GM19438 (cell line): Measurements from ENCODE around the gene WDFY2.

Experiments
- ATAC-seq: cut with Tn5 transposase; IDR thresholded peaks from one replicate; pipeline ENCODE4 v1.9.1; 2021; ENCODE audit warnings: low read depth; ENCODE audit not compliant: unreplicated experiment

Gene WDFY2

DNA sequence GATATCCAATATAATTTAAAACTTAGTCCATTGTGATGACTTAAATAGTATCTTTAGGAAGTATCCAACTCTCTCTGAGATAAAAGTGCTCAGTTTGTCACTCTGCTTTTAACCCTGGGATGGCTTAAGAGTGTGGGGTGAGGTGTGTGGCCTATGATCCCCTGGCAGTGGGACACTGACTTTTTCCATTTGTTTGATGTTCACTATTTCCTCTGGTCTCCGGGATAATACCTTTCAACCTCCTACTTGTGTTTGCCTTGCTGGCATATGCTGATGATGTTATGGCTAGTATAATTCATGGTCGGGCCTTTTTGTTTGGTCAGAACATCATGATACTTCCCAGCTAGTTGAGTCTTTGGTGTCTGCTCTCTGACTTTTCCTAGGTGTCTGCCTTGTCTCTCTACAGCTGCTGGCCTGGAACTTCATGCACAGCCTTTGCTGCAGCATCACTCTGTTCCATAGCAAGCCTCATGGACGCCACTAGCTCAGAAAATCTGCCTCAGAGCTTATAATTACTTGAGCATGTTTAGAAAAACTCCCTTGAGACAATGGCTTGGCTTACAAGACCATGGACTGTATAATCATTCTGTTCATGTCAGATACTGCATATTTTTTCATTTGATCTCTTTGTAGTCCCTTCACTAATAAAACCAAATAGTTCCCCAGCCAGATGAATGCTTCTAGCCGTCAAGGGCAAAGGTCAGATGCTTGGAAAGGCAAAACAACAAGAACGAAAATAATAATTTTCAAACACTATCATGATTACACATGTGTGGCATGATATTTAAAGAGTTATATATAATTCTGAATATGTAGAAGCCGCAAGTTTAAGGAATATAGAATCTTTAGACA lies 75.2 kb downstream of the WDFY2 start:
- ATAC-seq: no peak

DNA sequence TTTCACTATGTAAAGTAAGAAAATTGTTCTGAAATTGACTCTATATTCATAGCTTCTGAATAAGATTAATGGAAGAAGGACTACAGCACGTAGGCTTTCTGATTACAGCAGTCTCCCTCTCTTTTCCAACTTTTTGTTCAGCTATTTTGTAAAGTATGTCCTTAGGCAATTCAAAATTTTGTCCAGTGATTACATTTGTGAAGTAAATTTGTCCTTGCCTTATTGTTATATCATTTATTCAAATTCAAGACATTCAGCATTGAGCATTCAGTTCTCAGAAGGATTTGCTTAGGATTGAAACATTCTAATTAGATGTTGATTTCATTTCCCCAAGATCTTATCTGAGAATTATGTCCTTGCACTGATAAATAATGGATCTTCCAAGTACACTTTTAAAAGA lies 76.6 kb downstream of the WDFY2 start:
- no peak for ATAC-seq

DNA sequence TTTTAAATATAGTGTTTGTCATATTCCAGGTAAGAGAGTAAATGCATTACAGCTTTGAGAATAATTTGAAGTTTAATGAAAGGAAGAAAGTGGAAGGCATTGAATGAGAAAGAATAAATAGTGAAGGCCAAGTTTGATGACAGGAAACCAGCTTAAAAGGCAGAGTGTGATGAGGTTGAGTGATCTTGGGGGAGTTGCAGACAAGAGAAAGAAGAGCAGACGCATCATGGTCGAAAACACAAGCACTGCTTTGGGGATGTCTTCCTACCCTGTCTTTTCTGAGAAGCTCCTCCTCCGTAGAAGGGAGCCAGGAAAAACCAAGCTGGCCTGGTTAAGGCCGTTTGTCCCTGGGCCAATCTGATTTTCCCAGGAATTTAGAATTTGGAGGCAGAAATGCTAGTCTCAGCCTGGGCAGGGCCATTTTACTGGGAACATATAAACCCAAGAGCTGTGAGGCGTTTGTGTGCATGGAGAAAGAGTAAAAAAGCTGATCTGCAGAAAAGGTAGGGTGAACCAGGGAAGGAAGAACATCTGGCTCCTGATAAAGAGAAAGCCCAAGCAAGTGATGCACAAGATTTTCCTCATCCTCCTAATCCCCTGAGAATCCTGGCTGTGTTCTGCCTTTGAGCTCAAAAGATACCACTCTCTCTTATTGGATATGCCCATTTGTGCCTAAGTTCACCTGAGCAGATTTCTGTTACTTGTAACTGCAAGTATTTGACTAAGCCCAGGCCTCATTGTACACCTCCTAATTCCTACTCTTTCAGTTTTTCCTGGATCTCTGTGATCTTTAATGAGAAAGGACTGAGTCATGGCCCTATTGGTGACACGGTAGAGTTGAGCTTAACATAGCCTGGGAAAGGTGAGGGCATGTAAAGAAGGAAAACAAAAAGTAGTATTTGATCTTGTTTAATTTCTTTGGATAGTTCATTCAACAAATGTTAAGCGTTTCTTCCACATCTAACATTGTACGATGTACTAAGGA lies 80.0 kb downstream of the WDFY2 start:
- no peak for ATAC-seq

DNA sequence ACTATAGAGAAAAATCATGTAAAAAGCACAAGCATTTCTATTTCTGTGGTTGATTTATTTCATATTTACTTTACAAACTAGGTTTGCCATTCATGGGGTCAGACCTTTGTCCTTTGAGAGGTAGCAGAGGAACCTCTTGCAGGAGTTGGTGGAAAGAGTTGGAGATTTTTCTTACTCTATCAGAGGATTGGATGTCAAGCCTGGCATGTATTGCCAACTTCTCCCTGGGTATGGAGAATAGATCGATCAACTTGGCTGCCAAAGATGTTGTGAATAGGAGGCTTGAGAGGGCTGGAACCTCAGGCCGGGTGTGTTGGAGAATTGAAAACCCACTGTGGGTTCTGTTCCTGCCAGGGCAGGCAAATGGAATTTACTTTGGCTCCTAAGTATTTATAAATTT lies 81.2 kb downstream of the WDFY2 start:
- ATAC-seq: no peak

DNA sequence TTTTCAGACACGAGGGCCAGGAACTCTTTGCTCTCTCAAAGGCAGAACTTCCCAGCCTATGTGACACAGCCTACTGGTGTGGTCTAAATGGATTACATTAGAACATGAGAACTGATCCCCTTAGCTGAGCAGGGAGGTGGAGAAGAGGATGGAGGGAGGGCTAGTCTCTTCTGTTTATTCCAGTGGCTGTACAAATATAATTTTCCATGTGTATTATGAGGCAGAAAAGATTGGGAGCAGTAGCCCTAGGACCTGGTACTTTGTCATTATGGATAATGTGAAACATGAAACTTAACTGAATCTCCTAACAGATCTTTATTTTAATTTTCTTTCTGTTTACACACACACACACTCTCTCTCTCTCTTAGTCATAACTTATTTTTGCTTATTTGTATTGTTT lies 82.1 kb downstream of the WDFY2 start:
- ATAC-seq: no peak

DNA sequence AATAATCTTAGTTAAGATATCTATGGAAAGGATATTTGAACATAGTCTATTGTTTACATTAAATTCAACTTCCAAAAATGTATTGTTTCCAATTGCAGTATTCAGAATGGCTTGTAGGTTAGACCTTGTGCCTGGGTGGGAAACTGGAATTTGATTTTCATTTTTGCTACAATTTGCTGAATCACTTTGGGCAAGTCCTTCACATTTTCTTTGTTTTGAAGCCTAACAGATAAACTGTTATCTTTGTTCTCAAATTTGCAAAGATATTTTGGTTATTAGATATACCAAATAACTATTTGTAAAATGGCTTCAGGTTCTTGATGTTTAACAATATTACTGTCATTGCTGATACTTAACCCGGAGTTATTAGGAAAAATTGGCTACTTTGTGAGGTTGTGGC lies 82.6 kb downstream of the WDFY2 start:
- no peak for ATAC-seq

DNA sequence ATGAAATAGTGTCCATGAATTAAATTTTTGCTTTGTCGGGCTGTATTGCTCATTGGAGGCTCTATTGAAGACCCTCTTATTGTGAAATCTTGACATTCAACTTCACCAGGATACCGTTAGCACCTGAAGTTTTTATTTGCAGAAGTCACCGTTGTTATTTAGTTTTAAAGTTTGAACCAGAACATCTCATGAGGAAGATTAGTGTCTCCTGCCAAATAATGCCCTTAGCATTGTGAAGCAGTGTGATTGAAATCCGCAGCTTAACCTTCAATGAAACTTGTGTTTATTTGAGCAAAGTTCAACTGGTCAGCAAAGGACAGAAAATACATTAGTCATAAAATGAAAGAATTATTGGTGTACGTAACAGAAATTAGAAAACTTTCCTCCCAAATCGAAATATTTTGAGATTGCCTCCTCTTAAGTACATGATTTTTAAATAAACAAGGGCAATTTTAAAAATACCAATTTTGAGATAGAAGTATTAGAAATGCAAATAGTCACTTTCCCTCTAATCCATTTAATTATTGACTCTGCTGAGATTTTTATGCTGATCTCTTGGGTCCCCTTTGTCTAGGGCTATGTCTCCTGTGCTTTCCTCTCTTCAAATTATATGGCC lies 84.4 kb downstream of the WDFY2 start:
- no peak for ATAC-seq

DNA sequence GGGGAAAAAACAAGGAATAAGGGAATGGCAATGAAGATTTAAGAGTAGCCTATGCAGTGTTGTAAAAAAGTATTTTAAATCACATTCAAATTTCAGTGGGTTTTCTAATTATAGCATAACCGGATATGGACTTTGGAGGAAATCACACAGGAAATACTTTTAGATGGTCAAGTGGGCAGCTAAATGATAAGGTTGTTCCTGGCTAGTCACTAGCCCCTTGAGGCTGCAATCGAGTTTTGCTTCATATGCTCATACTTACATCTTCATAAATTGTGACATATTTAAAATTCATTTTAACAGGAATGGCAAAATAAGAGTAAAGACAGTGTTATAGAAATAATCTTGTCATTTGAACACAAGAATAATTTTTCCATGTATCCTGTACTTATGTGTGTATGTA lies 88.9 kb downstream of the WDFY2 start:
- ATAC-seq: no peak

DNA sequence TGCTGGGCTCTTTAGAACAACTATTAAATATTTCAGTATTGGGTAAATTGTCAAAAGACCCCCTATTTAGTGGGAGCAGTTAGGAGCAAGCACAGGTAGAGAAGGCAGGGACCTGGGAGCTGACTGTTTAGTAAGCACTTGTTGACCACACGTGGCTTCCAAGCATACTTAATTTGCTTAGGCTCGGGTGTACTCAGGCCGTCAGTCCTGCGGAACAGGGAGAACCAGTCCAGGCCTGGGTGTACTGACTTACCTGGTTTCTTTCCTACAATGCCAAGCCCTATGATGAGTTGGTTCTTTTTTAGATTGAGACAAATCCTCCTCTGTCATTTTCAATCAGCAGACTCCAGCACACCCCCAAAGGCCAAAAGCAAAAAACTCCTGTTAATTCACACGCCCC lies 90.0 kb downstream of the WDFY2 start:
- no peak for ATAC-seq

DNA sequence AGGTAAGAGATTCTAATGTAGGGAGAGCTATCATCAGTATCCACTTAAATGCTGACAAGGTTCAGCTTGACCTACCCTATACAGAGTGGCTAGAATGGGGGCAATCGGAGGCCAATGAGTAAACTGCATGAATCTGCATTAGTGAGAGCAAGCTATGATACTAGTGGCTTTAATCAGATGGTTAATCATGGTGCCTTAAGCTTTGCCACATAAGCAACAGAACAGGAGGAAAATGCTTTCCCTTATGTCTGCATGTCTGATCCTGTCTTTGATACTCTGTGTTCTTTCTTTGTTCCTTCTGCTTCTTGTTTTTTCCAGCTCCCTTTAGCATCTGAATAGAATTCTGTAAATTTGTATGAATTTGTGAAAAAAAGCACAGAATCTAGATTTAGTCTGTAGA lies 91.1 kb downstream of the WDFY2 start:
- ATAC-seq: no peak

DNA sequence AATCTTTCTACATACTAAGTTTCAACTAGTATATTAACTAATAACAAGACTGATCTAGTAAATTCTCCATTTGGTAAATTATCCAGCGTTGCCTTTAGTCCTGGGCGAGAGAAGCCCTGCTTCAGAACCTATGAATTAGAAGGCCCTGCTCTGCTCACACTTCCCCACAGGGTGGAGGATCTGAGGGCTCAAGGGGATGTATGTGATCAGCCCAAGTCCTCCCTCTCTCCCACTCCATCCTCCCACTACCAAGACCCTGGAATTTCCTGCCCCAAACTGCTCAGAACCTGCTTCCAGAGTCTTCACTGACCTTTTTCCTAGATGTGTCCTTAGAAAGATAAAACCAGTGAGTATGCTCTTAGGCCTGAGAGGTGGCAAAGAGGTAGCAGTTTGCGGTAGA lies 91.6 kb downstream of the WDFY2 start:
- no peak for ATAC-seq

DNA sequence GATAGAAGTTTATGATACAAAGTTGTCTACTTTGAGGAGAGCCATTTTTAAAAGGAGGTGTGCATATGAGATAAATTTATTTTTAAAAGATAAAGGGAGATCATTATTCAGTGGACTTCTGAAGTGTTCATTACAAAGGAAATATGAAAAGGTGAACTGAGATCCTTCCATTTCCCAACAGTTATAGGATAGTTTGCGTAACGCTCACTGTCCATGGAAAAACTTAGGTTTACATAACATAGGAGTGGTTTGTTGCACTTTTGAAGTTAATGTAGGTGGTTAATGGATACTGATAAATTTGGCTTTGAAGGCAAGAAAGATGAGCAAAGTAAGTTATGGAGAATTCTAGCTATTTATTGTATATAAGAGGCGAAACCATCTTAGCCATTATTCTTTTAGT lies 92.5 kb downstream of the WDFY2 start:
- no peak for ATAC-seq

DNA sequence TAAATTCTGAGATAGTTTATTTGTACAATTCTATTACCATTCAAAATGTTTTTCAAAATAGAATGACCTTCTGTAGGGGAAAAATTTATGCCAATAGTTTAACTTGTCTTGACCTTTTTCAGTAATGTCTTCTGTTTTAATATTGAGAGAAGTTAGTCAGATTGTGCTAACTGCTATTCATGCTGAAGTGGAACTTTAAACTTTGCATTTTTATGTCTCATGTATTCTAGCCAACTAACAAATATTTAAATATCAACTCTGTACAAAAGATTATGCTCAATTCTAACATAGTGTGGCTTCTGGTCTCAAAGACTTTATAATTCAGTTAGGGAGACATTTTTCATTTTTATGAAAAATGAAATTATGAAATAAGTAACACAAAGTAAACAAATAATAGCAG lies 94.2 kb downstream of the WDFY2 start:
- no peak for ATAC-seq

DNA sequence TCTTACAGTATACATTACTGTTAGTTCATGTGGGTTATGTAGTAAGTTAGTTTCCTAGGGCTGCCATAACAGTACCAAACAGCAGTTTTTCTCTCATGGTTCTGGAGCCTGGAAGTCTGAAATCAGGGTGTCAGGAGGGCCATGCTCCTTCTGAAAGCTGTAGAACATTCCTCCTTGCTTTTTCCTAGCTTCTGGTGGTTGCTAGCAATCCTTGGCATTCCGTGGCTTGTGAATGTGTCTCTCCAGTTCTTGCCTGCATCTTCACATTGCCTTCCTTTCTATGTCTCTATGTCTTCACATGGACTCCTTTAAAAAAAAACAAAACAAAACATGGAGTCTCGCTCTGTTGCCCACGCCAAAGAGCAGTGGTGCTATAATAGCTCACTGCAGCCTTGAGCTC lies 95.4 kb downstream of the WDFY2 start:
- ATAC-seq: no peak

DNA sequence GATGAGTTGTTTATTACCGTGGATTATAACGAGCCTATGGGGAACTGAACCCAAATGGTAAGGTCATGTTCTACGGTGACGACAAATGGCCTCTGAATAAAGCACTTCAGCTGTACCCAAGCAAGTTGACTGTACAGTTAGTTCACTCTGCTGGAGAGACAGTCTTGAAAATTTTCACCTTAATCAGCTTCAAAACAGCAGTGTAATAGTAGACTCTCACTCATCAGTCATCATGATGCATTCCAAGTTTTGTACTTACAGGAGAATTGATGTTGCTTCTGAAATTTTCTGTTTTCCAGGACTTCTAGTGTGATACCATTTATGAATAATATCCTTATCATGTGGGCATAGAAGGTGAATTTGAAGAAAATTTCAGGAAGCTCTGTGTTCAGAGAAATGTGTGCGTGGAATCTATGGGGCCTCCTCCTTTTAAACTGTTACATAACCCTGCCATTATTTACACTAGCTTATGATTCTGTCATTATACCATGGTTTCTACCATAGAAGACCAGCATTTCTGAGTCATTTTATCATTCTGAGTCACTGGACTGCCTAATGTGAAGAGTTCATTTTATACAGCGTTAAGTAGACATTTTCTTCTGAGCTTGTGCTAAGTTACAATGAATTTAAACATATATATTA lies 96.9 kb downstream of the WDFY2 start:
- ATAC-seq: no peak

DNA sequence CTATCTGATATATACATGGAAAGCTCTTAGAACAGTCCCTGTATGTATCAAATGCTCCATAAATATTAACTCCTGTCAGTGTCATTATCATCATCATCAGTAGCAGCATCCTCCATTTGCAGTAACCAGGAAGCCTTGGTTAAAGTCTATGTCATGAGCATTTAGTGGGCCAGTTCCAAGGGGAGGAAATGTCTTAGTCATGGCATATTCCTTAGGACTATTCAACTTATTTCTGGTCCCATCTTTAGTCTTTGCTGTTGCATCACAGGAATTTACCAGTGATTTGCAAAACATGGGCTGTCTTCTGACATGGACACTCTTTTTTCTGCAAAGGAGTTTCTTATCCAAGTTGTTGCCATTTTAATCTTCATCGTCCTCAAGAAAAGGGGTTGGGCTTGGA lies 98.4 kb downstream of the WDFY2 start:
- no peak for ATAC-seq

DNA sequence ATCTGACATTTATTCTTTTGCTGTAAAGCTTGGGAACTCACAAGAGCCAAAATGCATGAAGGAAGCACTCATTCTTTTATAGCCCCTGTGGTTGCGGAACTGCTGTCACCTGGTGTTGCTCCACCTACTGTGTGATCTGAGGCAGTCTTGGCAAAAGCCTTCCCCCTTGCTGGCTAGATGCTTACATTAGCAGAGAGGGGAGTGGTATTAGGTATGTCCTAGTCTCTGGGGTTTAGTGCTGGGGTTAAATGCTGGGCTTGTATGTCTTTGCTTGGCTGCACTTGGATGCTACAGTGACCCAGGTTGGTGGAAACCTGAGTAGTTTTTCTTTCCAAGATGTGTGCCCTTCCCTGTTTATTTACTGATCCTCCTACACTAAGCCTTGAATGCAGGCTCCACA lies 99.3 kb downstream of the WDFY2 start:
- no peak for ATAC-seq

DNA sequence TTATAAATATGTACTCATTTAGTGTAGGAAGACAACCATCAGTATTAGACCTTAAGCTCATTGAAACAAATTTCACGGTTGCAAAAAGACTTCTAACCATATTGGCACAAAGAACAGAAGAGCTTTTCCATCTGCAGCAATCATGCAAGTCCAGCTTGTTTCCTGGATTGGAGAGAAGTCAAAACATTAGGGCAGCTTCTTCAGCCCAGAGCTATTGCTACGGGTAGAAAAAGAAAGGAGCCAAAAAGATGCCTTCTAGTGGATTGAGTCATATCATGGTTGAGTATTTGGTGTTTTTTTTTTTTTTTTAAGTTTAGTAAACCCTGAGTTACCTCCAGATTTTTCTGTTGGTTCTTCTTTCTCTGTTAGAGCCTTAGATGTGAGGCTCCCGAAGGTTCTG lies 99.8 kb downstream of the WDFY2 start:
- no peak for ATAC-seq

DNA sequence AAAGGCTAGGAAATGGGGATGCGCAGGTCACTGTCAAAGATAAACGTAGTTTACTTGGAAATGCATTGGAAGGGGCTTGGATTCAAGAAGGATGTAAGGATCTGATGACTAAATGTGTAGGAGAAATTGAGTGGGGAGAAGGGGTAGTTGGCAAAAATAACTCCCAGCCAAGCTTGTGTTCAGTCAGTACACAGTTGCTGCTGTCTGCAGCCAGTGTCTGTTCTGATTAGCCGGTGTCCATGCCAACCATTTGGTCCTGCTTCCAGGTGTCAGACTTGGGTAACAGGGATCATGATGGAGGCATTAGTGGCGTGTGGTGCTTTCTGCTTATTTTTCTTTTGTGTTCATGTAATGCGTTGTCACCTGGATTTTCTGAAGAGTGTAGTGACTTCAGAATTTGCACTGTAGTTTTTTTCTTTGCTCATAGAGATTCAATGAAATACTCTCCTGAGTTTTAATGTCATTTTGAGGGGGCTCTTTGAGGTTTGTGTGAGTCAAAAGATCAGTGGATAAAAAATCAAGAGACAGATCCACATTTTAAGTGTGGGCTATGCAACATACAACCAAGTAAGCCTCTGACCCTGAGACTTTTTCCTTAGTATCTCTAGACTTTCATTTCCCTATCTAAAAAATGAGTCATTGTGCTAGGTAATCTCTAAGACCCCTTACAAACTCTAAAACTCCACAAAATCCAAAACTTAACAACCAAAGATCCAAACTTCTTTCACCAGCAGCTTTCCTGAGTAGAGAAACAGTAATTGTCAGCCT lies 103.9 kb downstream of the WDFY2 start:
- ATAC-seq: no peak
